HL-60 (cell line): Measurements from ENCODE around the gene ACTR3C.

Source experiments
- DNase-seq, 2 experiments: peaks; one replicate each; pipeline ENCODE4 v3.0.0-alpha.2; 2010 to 2020; ENCODE audit warnings: low read depth in 1 of 2, low spot score in 1 of 2
- H3K27ac ChIP-seq: fragments of 250-450 bp; sonication (Bioruptor Pico); replicated peaks from 2 replicates; pipeline ENCODE4 v1.5.1; 2020; ENCODE audit warnings: mild to moderate bottlenecking, moderate library complexity
- H3K27me3 ChIP-seq: fragments of 250-450 bp; sonication (Bioruptor Pico); 2 replicates; pipeline ENCODE4 v1.5.1; 2021; ENCODE audit warnings: mild to moderate bottlenecking, moderate library complexity; ENCODE audit not compliant: insufficient read depth, poor library complexity, severe bottlenecking
- H3K4me3 ChIP-seq: replicated peaks from 2 replicates; pipeline ENCODE4 v1.5.1; 2011; ENCODE audit warnings: mild to moderate bottlenecking, control low read depth, low read length; ENCODE audit not compliant: insufficient read depth
- CTCF ChIP-seq: IDR thresholded peaks from one replicate; pipeline ENCODE4 v1.5.1; 2011; ENCODE audit warnings: low read length, control low read depth, inconsistent platforms; ENCODE audit not compliant: insufficient read depth
- GABPA ChIP-seq: IDR thresholded peaks from 2 replicates; pipeline ENCODE4 v1.6.1; 2012; ENCODE audit warnings: low read depth
- POLR2AphosphoS5 ChIP-seq: IDR thresholded peaks from 2 replicates; pipeline ENCODE4 v1.6.1; 2012; ENCODE audit warnings: low read depth
- REST ChIP-seq: IDR thresholded peaks from 2 replicates; pipeline ENCODE4 v1.6.1; 2012; ENCODE audit warnings: low read depth; ENCODE audit not compliant: insufficient replicate concordance
- SPI1 ChIP-seq: IDR thresholded peaks from 2 replicates; pipeline ENCODE4 v1.6.1; 2012; ENCODE audit warnings: low read depth, mild to moderate bottlenecking, borderline replicate concordance

The ACTR3C gene

GRCh38 chr7:150340875-150341262 is 17.5 kb upstream of the ACTR3C start:
- TF ChIP-seq CTCF (no peak), SPI1 (no peak), REST (no peak), POLR2AphosphoS5 (no peak), GABPA (no peak)
- H3K27ac ChIP-seq, result no peak overlapping the region
- DNase-seq, result no peak
- H3K4me3 ChIP-seq, result no peak overlapping the region
- peaks cover 7% of the 10 kb centered on the region for H3K27me3 ChIP-seq

GRCh38 chr7:150340024-150340749 is 16.8 kb upstream of the ACTR3C start:
- H3K27ac ChIP-seq, result no peak overlapping the region
- H3K4me3 ChIP-seq, result no peak overlapping the region
- peaks cover 7% of the 10 kb centered on the region for H3K27me3 ChIP-seq
- no peak for DNase-seq
- TF ChIP-seq GABPA, result no peak
- no peak for TF ChIP-seq POLR2AphosphoS5
- TF ChIP-seq SPI1, result no peak
- TF ChIP-seq CTCF, result no peak

- no peak for TF ChIP-seq REST
- no peak for TF ChIP-seq CTCF
- no peak for TF ChIP-seq SPI1
- no peak for TF ChIP-seq POLR2AphosphoS5
- no peak for TF ChIP-seq GABPA
- H3K27ac ChIP-seq, result no peak overlapping the region
- H3K4me3 ChIP-seq, result no peak overlapping the region
- H3K27me3 ChIP-seq, result peaks cover 7% of the 10 kb centered on the region
- no peak for DNase-seq
Measured at GRCh38 chr7:150339409-150339809, 16.1 kb upstream of the ACTR3C start.
